IMR-90 (cell line): ENCODE data around the gene TMEM252. TPM values are rescaled to one million over a fixed set of nuclear protein-coding genes. Genes with fewer than 3 reads are reported as not detected.

ENCODE experiments used
- ATAC-seq: fragments of 200-7000 bp; cut with Tn5 transposase; 2 replicates; pipeline ENCODE4 v1.9.1; 2020; ENCODE audit warnings: low read depth, mild to moderate bottlenecking, moderate library complexity
- BruUV-seq: library from RNA; stranded (reverse); fragments of 400-500 nt; replicated peaks from 2 replicates; lab custom pipeline; 2021; lab: Mats Ljungman, UMichigan
- CTCF ChIA-PET: fragments of 300-600 bp; formaldehyde crosslinking; extraction: SDS; loops from one replicate; lab custom pipeline; 2021; ENCODE audit warnings: antibody characterized with exemption; lab: Yijun Ruan, JAX
- POLR2A ChIA-PET: fragments of 300-600 bp; sonication (Branson Sonifier 250); formaldehyde crosslinking; loops from one replicate; lab custom pipeline; 2022; ENCODE audit warnings: antibody characterized with exemption; ENCODE audit not compliant: unreplicated experiment; lab: Charles Lee
- DNase-seq: peaks from one replicate; pipeline ENCODE4 v3.0.0; 2013
- H2AFZ ChIP-seq: replicated peaks from 2 replicates; pipeline ENCODE3; 2013; ENCODE audit warnings: low read length, mild to moderate bottlenecking; ENCODE audit not compliant: poor library complexity
- H2AK5ac ChIP-seq: 2 replicates; pipeline ENCODE4 v1.6.1; 2013; ENCODE audit warnings: low read depth, low read length, inconsistent platforms
- H2AK9ac ChIP-seq: replicated peaks from 2 replicates; pipeline ENCODE3; 2013; ENCODE audit warnings: mild to moderate bottlenecking, low read depth, low read length, moderate library complexity; ENCODE audit not compliant: poor library complexity
- H2BK120ac ChIP-seq: 2 replicates; pipeline ENCODE4 v1.6.1; 2013; ENCODE audit warnings: low read depth, low read length, inconsistent platforms
- H2BK15ac ChIP-seq: 3 replicates; pipeline ENCODE4 v1.6.1; 2013; ENCODE audit warnings: low read depth, low read length, inconsistent platforms
- H2BK20ac ChIP-seq: 2 replicates; pipeline ENCODE4 v1.6.1; 2013; ENCODE audit warnings: low read depth, mild to moderate bottlenecking, inconsistent platforms, low read length, moderate library complexity
- H2BK5ac ChIP-seq: 2 replicates; pipeline ENCODE4 v1.6.1; 2013; ENCODE audit warnings: mild to moderate bottlenecking, low read depth, low read length, inconsistent platforms; ENCODE audit not compliant: poor library complexity, severe bottlenecking
- H3K14ac ChIP-seq: replicated peaks from 2 replicates; pipeline ENCODE4 v1.6.1; 2013; ENCODE audit warnings: low read depth, low read length, inconsistent platforms
- H3K18ac ChIP-seq: 2 replicates; pipeline ENCODE4 v1.6.1; 2013; ENCODE audit warnings: low read depth, low read length, control low read depth
- H3K23ac ChIP-seq: 2 replicates; pipeline ENCODE4 v1.6.1; 2013; ENCODE audit warnings: low read depth, low read length, inconsistent platforms
- H3K27ac ChIP-seq: 2 replicates; pipeline ENCODE4 v1.5.1; 2013; ENCODE audit warnings: mild to moderate bottlenecking, control low read depth, low read length; ENCODE audit not compliant: insufficient read depth
- H3K27me3 ChIP-seq: 2 replicates; pipeline ENCODE4 v1.6.1; 2013; ENCODE audit warnings: low read length; ENCODE audit not compliant: control insufficient read depth, insufficient read depth
- H3K36me3 ChIP-seq: 2 replicates; pipeline ENCODE4 v1.6.1; 2013; ENCODE audit warnings: low read length, mixed read lengths; ENCODE audit not compliant: control insufficient read depth, insufficient read depth
- H3K4ac ChIP-seq: 2 replicates; pipeline ENCODE4 v1.6.1; 2013; ENCODE audit warnings: low read depth, low read length, inconsistent platforms
- H3K4me1 ChIP-seq: 2 replicates; pipeline ENCODE4 v1.6.1; 2013; ENCODE audit warnings: low read length, mixed read lengths; ENCODE audit not compliant: control insufficient read depth, insufficient read depth
- H3K4me2 ChIP-seq: 2 replicates; pipeline ENCODE4 v1.6.1; 2013; ENCODE audit warnings: low read depth, mild to moderate bottlenecking, control low read depth, low read length, moderate library complexity
- H3K4me3 ChIP-seq: 2 replicates; pipeline ENCODE4 v1.5.1; 2013; ENCODE audit warnings: low read depth, mild to moderate bottlenecking, control low read depth, low read length, moderate library complexity; ENCODE audit not compliant: insufficient read depth
- H3K56ac ChIP-seq: 2 replicates; pipeline ENCODE4 v1.6.1; 2013; ENCODE audit warnings: low read length, inconsistent platforms; ENCODE audit not compliant: insufficient read depth; ENCODE audit errors: extremely low read depth
- H3K79me1 ChIP-seq, 2 experiments: 2 replicates each; pipeline ENCODE4 v1.6.1; 2013; ENCODE audit warnings: low read length in 2 of 2, inconsistent platforms in 1 of 2, low read depth in 1 of 2
- H3K9ac ChIP-seq: 2 replicates; pipeline ENCODE4 v1.6.1; 2013; ENCODE audit warnings: low read depth, low read length, control low read depth
- H3K9me1 ChIP-seq: 2 replicates; pipeline ENCODE4 v1.6.1; 2013; ENCODE audit warnings: low read length, inconsistent platforms; ENCODE audit not compliant: insufficient read depth
- H3K9me3 ChIP-seq: 2 replicates; pipeline ENCODE4 v1.6.1; 2013; ENCODE audit warnings: low read length; ENCODE audit not compliant: control insufficient read depth, insufficient read depth
- H4K20me1 ChIP-seq: 2 replicates; pipeline ENCODE4 v1.6.1; 2013; ENCODE audit warnings: low read length, inconsistent platforms; ENCODE audit not compliant: insufficient read depth
- H4K5ac ChIP-seq: 2 replicates; pipeline ENCODE4 v1.6.1; 2013; ENCODE audit warnings: mild to moderate bottlenecking, low read depth, low read length, control low read depth
- H4K8ac ChIP-seq, 2 experiments: 2 replicates each; pipeline ENCODE4 v1.6.1; 2013; ENCODE audit warnings: low read depth in 2 of 2, low read length in 2 of 2, control low read depth in 1 of 2, inconsistent platforms in 1 of 2
- H4K91ac ChIP-seq: 2 replicates; pipeline ENCODE4 v1.6.1; 2013; ENCODE audit warnings: low read depth, low read length, inconsistent platforms; ENCODE audit not compliant: insufficient read depth
- MAZ ChIP-seq: IDR thresholded peaks from 2 replicates; pipeline ENCODE4 v1.6.1; 2012; ENCODE audit warnings: low read depth, mild to moderate bottlenecking, low read length, improper control_type of control experiment, moderate library complexity, borderline replicate concordance
- MXI1 ChIP-seq: IDR thresholded peaks from 2 replicates; pipeline ENCODE4 v1.6.1; 2012; ENCODE audit warnings: low read depth, mild to moderate bottlenecking, low read length, moderate library complexity, borderline replicate concordance
- RAD21 ChIP-seq: IDR thresholded peaks from 2 replicates; pipeline ENCODE4 v1.6.1; 2012; ENCODE audit warnings: low read length, improper control_type of control experiment
- RFX5 ChIP-seq: IDR thresholded peaks from 2 replicates; pipeline ENCODE4 v1.8.0; 2012; ENCODE audit warnings: low read depth, mild to moderate bottlenecking, low read length, moderate library complexity
- SMC3 ChIP-seq: fragments of 150-350 bp; IDR thresholded peaks from 2 replicates; pipeline ENCODE4 v1.6.1; 2016; ENCODE audit warnings: low read depth, mild to moderate bottlenecking, antibody characterized with exemption, low read length, moderate library complexity
- WGBS, 2 experiments: methylation state at CpG; one replicate each; pipeline versions ENCODE4 v1.1.5 to v1.1.7; 2013; ENCODE audit warnings: missing lambda C conversion rate in 2 of 2; ENCODE audit not compliant: insufficient read length in 1 of 2; ENCODE audit errors: extremely low coverage in 2 of 2; 5-methylcytosine and 5-hydroxymethylcytosine counted together
- dilution Hi-C: fragments of 300-500 bp; cut with HindIII; formaldehyde crosslinking; loops from one replicate; pipeline ENCODE4 v1.14.3; 2018; ENCODE audit warnings: low sequenced_read_pairs; ENCODE audit not compliant: unreplicated experiment
- in situ Hi-C: fragments of 300-500 bp; cut with MboI; formaldehyde crosslinking; loops from 3 replicates; pipeline ENCODE4 v1.14.3; 2019; ENCODE audit warnings: low sequenced_read_pairs, inconsistent platforms, mixed read lengths
- intact Hi-C: fragments of 100-400 bp; cut with micrococcal nuclease; formaldehyde crosslinking; loops from 2 replicates; pipeline ENCODE4 v1.10.0; 2022
- polyA plus RNA-seq, 3 experiments: library from polyadenylated mRNA; depleted of rRNA; stranded (reverse); fragments of >200 nt; gene quantifications; 2 replicates each; pipeline ENCODE4 v1.2.3, GENCODE V29; 2012; ENCODE audit warnings: low replicate concordance in 1 of 3
- total RNA-seq: library from RNA; depleted of rRNA; stranded (reverse); fragments of >200 nt; gene quantifications from 2 replicates; pipeline ENCODE4 v1.2.3, GENCODE V29; 2012
- TF ChIP-seq, protein P1 (sequence below): fragments of 150-350 bp; IDR thresholded peaks from 2 replicates; pipeline ENCODE4 v1.6.1; 2016; ENCODE audit warnings: low read depth, mild to moderate bottlenecking, low read length, moderate library complexity, borderline replicate concordance

Gene TMEM252
- total and polyA plus RNA-seq, 2 of the 4 experiments (the other 2 are of a cell fraction), result not detected

- no peaks in the 10 kb centered on the region for H3K36me3 ChIP-seq
- no peak overlapping the region for H3K9ac ChIP-seq
- H4K8ac ChIP-seq, result no peak overlapping the region
- peaks cover 2% of the 10 kb centered on the region; the same call in 1 of the 2 replicates for H3K4me1 ChIP-seq
- BruUV-seq, result no TSS peak
- dilution Hi-C loops (no loop called here), intact Hi-C loops (loop anchor here (2.0 to 5.0 kb wide), 3 partner anchors 65 to 165 kb away; partner anchors contain the start of gene PGM5), in situ Hi-C loops (no loop called here)
- no peak overlapping the region for H2AK9ac ChIP-seq
- no peak overlapping the region for H3K14ac ChIP-seq
- no peaks in the 10 kb centered on the region for H3K9me3 ChIP-seq
- no peak overlapping the region for H3K4me3 ChIP-seq
- no peak overlapping the region for H2BK120ac ChIP-seq
- H3K23ac ChIP-seq, result no peak overlapping the region
- no peak overlapping the region for H3K4me2 ChIP-seq
- no peak overlapping the region for H2BK15ac ChIP-seq
- H3K4ac ChIP-seq, result no peak overlapping the region
- no peak overlapping the region for H2BK5ac ChIP-seq
- no peak overlapping the region for H2AFZ ChIP-seq
- H3K79me1 ChIP-seq, result no peaks in the 10 kb centered on the region
- CTCF ChIA-PET, result interaction anchor here (0.9 to 1.0 kb wide), 2 partner anchors 50 to 164 kb away, joined by 3 to 4 read pairs; no protein-coding TSS in a partner anchor
- no peaks in the 10 kb centered on the region for H4K20me1 ChIP-seq
- TF ChIP-seq RAD21 (no peak), RFX5 (no peak), MXI1 (no peak), SMC3 (no peak), MAZ (no peak)
- TF ChIP-seq, protein P1, sequence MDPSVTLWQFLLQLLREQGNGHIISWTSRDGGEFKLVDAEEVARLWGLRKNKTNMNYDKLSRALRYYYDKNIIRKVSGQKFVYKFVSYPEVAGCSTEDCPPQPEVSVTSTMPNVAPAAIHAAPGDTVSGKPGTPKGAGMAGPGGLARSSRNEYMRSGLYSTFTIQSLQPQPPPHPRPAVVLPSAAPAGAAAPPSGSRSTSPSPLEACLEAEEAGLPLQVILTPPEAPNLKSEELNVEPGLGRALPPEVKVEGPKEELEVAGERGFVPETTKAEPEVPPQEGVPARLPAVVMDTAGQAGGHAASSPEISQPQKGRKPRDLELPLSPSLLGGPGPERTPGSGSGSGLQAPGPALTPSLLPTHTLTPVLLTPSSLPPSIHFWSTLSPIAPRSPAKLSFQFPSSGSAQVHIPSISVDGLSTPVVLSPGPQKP, result no peak
- no peak overlapping the region for H2BK20ac ChIP-seq
- H2AK5ac ChIP-seq, result no peak overlapping the region
- DNase-seq, result no peak
- no peak for ATAC-seq
- no peak overlapping the region for H3K27ac ChIP-seq
- no peaks in the 10 kb centered on the region for H3K9me1 ChIP-seq
- POLR2A ChIA-PET, result no interaction called here
- H4K91ac ChIP-seq, result no peak overlapping the region
- H3K27me3 ChIP-seq, result no peaks in the 10 kb centered on the region
- no CpG with 5 or more reads among the region's 2 CpGs for WGBS, 2 experiments
- no peak overlapping the region for H3K18ac ChIP-seq
- no peak overlapping the region for H3K56ac ChIP-seq
- no peak overlapping the region for H4K5ac ChIP-seq
These were observed 32.9 kb downstream of the TMEM252 start for GRCh38 chr9:68507806-68508145.
